Measurements from ENCODE around the gene MACROD2. TPM values are rescaled to one million over a fixed set of nuclear protein-coding genes. Genes with fewer than 3 reads are reported as not detected.

The MACROD2 gene
- total and polyA plus RNA-seq, 4 donors = 0.66 to 10.5 (median 3.3) TPM

GRCh38 chr20:15071085-15071808 is 1075.9 kb downstream of the MACROD2 start:
- Histone ChIP-seq H3K4me1 (ENCODE audit: control insufficient read depth in 4 of 4, insufficient read depth in 4 of 4, low read length in 3 of 4) (no peaks in the 10 kb centered on the region), H3K9me3 (ENCODE audit: control insufficient read depth in 4 of 4, low read length in 3 of 4) (no peaks in the 10 kb centered on the region), H3K9ac (ENCODE audit: low read depth in 1 of 2, low read length in 2 of 2) (no peak overlapping the region), H3K27me3 (ENCODE audit: control insufficient read depth in 4 of 4, insufficient read depth in 4 of 4, low read length in 3 of 4) (no peaks in the 10 kb centered on the region), H3K36me3 (ENCODE audit: control insufficient read depth in 4 of 4, insufficient read depth in 3 of 4, low read depth in 1 of 4, low read length in 3 of 4) (no peaks in the 10 kb centered on the region), H3K27ac (ENCODE audit: low read depth in 1 of 2, low read length in 2 of 2) (no peak overlapping the region), H3K4me3 (ENCODE audit: low read depth in 1 of 3, low read length in 3 of 3) (no peak overlapping the region)
- WGBS = 81% methylated on average over 2 of the region's 2 CpGs
- TF ChIP-seq FOXA1 (IDR thresholded peaks at IDR 0.05) (no peak), REST (IDR thresholded peaks at IDR 0.05) (no peak), ZBTB33 (IDR thresholded peaks at IDR 0.05) (no peak), MAX (IDR thresholded peaks at IDR 0.05) (no peak), NR2F2 (IDR thresholded peaks at IDR 0.05) (no peak)
- no peak for DNase-seq (ENCODE audit: low spot score)

GRCh38 chr20:15072316-15072715 is 1077.0 kb downstream of the MACROD2 start:
- no peak for TF ChIP-seq RXRA (IDR thresholded peaks at IDR 0.05)
- no peak for TF ChIP-seq TAF1 (conservative IDR thresholded peaks at IDR 0.05)
- no peak for TF ChIP-seq SP1 (IDR thresholded peaks at IDR 0.05)
- TF ChIP-seq REST (IDR thresholded peaks at IDR 0.05) = no peak
- no peak for TF ChIP-seq RAD21 (IDR thresholded peaks at IDR 0.05)
- TF ChIP-seq HNF4A (conservative IDR thresholded peaks at IDR 0.05) = no peak
- TF ChIP-seq GABPA (IDR thresholded peaks at IDR 0.05 in 1 of 2, conservative IDR thresholded peaks at IDR 0.05 in 1 of 2) = no peak
- no peak for TF ChIP-seq NR2F2 (IDR thresholded peaks at IDR 0.05)
- no peak for TF ChIP-seq JUND (IDR thresholded peaks at IDR 0.05)
- no peak for TF ChIP-seq FOXA1 (IDR thresholded peaks at IDR 0.05)
- no peak for TF ChIP-seq HNF4G (IDR thresholded peaks at IDR 0.05)
- no peak for TF ChIP-seq EGR1 (IDR thresholded peaks at IDR 0.05; ENCODE audit: low read depth in 2 of 2)
- TF ChIP-seq CTCF (IDR thresholded peaks at IDR 0.05; ENCODE audit: low read depth, low read length, missing input control) = no peak
- TF ChIP-seq MAX (IDR thresholded peaks at IDR 0.05) = no peak
- no peak for TF ChIP-seq YY1 (IDR thresholded peaks at IDR 0.05)
- TF ChIP-seq FOXA2 (IDR thresholded peaks at IDR 0.05) = no peak
- H3K9me3 ChIP-seq (ENCODE audit: control insufficient read depth in 4 of 4, low read length in 3 of 4) = no peaks in the 10 kb centered on the region
- H3K27me3 ChIP-seq (ENCODE audit: control insufficient read depth in 4 of 4, insufficient read depth in 4 of 4, low read length in 3 of 4) = no peaks in the 10 kb centered on the region
- no peak overlapping the region for H3K4me3 ChIP-seq (ENCODE audit: low read depth in 1 of 3, low read length in 3 of 3)
- H3K36me3 ChIP-seq (ENCODE audit: control insufficient read depth in 4 of 4, insufficient read depth in 3 of 4, low read depth in 1 of 4, low read length in 3 of 4) = no peaks in the 10 kb centered on the region
- no peaks in the 10 kb centered on the region for H3K4me1 ChIP-seq (ENCODE audit: control insufficient read depth in 4 of 4, insufficient read depth in 4 of 4, low read length in 3 of 4)
- H3K9ac ChIP-seq (ENCODE audit: low read depth in 1 of 2, low read length in 2 of 2) = no peak overlapping the region
- H3K27ac ChIP-seq (ENCODE audit: low read depth in 1 of 2, low read length in 2 of 2) = no peak overlapping the region
- DNase-seq (ENCODE audit: low spot score) = no peak

All from liver (tissue), 9 donors.